Hematopoietic multipotent progenitor cell treated with erythropoietin and hydrocortisone succinate and interleukin-3 and kit ligand, for 4 days (in vitro differentiated cells): ENCODE measurements around the gene BCL11B.

ENCODE experiments used
- DNase-seq: peaks from one replicate; pipeline ENCODE4 v3.0.0-alpha.2; 2015

Gene BCL11B

DNA sequence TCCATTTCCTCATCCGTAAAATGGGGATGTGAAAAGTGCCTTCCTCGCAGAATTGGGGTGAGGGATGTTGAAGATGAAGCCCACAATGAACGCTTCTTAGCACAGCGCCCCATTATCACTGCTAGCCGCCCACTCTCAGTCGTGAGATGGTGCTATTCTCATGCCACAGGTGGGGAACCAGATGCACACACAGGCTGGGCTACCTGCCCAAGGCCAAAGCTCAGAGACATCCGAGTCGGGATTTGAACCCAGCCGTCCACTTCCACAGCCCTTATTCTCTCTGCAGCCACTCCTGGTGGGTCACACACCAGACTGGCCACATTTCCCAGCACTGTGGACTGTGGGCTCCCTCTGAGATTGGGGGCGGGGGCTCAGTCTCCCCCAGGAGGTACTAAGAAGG is 55.8 kb downstream of the BCL11B start:
- DNase-seq = no peak

DNA sequence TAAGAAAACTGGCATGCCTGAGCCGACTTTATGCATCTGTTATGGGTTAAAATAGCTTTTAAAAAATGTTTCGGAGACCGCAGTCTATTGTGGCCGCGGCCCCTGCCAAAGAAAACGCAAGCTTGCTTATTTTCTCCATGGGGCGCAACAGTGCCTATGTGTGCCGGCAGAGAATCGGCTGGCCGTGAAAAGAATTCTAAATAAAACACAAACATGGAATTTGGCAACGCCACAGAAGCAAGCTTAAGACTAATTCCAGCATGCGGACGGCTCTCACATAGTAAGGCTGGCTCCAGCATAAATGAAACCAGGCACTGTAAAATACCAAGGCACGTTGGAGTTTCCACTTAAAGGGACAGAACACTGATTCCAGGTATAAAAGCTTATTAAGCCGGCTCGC is 56.7 kb downstream of the BCL11B start:
- no peak for DNase-seq

DNA sequence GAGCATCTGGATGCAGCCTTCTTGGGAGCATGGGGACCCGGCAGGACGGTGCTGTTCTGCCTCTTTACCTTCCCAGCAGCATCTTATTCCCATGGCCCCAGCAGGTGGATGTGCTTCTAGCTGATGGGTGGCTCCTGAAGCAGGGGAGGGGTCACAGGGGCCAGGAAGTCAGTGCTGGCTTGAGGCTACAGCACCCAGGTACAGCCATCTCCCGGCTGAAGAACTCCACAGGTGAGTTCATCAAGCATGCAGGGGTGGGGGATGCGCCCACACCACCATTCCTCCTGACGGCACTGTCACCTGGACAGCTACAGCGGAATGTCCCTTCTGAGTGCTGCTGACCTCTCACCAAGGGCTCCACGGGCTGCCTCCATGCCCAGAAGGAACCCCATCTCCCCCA is 57.3 kb downstream of the BCL11B start:
- no peak for DNase-seq

DNA sequence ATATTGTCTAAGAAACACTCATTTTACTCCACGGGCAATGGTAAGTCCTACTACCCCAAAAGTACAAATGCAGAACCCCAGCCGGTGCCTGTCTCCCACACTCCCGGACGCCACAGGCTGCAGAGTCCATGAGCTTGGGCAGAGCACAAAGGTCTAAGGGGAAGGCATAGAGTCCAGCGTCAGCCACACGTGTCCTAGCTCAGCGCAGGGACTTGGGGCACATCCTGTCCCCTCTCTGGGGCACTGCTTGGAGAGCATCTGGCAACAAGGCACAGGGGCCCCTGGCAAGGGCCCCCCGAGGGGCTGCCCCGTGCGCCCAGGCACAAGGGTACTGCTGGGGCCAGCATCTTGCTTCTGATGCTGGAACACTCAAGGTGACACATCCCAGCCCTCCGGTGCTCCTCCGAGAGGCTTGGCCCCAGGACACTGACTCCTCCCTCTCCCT is 58.4 kb downstream of the BCL11B start:
- DNase-seq = no peak

DNA sequence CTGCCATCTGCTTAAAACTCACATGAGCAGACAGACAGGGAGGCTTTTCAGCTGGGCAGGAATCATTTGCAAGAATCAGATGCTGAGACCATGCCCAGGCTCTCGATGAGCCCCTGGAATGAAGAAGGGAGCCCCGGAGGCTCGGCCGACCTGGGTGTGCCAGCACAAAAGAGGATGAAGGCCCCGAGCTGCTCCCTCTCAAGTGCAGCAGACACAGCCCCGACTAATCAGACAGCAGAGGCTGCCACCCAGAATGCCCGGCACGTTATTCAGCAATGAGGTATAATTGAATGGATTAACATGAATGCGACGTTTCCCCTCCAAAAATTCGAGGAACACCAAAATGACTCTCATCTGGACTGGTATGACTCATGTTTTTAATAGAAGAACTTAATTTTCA is 58.9 kb downstream of the BCL11B start:
- DNase-seq = no peak

DNA sequence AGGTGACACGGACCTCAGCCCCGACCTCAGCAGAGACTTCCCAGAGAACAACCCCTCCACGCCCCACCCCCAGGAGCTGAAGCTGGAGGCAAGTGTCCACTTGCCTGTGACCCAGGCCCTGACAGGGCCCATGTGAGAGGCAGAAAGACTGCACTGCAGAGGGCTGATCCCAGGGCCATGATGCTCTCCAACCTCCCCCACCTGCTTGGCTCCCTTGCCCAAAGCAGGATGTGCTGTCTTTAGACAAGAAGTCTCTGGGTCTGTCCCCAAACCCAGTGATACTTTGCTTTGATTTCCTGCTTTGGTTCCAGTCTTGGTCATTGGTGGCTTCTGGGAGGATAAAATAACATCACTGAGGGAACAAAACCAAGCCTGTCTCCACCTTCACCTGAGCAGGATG is 59.4 kb downstream of the BCL11B start:
- no peak for DNase-seq

DNA sequence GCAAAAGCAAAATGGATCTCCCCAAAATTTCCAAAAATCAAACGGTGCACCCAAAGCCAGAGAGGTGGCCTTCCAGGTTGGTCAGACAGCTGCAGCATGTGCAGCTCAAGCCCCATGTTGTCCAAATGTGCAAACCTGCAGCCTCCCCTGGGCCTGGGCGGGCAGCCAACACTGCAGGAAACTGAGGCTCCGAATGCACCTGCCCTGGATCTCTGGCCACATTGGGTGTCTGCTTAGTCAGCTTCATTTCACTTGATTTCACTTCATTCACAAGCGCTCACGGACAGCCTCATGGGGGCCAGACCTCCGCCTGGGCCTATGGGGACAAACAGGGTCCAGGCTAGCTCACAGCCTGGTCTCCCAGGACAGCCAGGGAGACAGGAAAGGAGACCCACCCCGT is 59.8 kb downstream of the BCL11B start:
- no peak for DNase-seq

DNA sequence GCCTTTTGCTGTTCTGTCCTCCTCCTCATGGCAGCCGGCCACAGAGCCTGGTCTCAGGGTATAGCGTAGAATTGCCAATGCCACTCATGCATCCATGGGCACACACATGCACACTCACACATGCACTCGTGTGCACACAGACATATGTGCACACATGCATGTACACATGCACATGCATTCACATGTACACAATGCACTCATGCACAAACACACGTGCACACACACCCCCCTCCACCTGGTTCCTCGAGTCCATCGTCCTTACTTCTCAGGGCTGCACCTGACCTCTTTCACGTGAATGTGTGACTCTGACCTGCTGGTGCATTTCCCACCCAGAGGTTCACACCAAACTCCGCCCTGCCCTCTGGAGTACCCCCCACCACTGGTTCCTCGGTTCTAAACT is 60.6 kb downstream of the BCL11B start:
- DNase-seq = no peak

DNA sequence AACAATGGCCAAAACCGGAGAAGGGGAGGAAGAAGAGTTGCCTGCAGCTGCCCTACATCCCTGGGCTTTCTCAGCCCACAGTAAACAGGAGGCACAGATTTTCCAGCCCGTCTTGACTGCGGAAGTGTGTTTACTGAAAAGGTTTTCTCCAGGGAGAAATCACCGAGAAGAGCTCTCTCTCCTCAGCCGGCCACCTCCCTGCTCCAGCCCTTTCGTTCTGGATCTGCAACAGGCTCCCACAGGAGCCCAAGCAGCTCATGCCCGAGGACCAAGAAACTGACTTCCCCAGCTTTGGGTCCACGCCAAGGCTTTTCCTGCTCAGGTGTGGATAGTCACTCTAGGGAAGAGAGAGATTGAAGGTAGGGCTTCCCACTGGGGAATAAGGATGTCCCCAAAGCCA is 61.7 kb downstream of the BCL11B start:
- no peak for DNase-seq

DNA sequence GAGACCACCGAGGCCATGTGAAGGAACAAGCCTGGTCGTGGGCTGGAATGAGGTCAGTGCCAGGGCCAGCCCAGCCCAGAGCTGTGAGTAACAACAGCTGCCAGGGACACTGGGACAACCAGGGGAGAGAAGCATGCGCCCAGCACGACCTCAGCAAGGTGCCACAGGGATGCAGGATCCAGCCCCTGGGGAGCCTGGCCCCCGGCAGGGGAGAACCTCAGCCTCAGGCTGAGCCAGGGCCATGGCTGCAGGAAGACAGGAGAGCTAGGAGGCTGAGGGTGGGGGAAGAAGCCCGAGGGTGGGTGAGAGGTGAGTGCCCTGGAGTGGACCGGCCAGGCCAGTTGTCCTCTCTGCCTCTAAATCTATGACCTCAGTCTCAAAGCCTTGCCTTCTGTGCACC is 62.6 kb downstream of the BCL11B start:
- DNase-seq = no peak

DNA sequence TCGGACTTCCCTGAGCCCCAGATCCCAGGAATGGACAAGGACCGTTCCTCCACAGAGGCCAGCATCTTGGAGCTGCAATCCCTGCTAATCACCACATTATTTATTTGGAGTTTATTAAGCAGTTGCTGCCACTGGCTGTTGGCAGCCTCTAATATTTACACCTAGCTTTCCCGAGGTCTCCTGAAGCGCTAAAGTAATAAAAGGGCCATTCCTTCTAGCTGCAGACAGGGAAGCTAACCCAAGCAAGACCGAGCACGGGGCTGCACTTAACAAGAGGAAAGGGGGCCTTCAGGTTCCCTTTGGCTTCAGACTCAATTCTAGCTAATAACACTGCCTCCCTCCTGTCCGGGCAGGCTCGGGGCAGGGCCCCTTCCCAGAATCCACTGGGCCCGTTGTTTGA is 63.7 kb downstream of the BCL11B start:
- no peak for DNase-seq

DNA sequence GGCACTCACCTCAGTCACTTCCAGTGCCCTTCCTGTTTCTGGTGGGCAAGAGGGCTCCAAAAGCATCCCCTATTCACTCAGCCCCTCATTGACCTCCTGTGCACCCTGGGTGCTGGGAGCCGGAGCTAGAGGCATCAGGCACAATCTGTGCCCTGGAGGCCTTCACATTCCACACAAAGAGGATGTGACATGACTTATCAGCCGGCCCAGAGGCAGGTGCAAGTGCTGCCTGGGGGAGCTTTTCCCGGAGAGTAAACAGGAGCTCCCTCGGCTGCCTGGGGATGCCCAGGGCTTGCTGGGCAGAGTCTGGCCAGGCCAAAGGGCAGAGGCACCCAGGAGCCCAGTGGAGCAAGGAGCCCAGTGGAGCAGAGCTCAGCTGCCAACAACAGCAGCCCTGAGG is 64.5 kb downstream of the BCL11B start:
- no peak for DNase-seq

DNA sequence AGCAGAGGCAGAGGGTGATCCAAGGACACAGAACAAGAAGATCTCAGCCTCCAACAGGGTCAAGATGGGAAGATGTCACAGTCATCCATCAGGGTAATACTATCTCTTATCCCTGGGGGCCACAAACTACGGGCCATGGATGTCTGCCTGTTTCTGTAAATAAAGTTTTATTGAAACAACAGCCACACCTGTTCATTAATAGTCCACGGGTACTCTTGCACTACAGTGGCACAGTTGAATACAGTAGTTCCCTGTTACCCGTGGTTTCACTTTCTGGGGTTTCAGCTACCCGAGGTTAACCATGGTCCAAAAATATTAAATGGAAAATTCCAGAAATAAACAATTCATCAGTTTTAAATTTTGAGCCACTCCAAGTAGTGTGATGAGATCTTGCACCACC is 65.9 kb downstream of the BCL11B start:
- DNase-seq = no peak

DNA sequence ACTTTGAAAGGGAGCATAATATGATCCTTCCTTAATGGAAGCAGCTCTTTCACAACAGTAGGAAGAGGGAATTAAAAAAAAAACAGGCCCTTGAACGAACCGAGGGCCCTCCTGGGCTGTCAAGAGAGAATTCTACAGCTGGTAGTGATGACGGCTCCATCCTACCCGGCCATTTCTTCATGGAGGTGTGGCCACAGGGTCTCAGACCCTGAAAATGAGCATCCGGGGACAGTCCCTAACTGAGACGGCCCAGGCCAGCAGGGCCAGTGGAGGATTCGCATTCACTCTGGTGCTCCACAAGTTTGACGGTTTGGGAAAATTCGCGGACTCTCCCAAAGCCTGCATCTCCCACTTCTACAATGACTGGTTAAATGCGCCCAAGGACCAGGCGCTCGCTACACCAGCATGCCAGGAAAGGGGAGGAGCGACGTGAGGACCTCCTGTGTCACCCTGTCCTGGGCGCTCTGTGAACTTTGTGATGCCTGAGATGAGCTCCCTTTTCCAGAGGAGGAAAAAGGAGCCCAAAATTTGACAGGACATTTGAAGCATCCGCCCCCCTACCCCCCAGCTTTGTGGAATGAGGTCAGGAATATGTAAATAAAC is 66.8 kb downstream of the BCL11B start:
- no peak for DNase-seq

DNA sequence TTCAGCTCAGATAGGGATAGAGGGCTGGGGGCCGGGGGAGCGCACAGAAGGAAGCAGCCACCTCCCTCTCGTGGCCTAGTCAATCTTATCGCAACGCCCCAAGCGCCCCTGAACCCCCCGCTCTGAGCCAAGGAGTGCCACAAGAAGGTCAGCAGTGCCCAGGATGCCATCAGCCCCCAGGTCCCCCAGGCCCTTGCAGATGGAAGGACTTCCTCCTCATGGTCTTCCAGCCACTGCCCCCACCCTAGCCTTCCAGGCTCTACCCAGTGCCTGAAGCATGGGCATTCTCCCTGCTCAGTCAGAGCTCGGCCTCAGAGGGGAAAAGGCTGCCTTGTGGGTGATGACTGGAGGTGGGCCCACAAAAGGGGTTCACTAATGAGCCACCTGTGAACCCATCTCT is 68.2 kb downstream of the BCL11B start:
- no peak for DNase-seq

DNA sequence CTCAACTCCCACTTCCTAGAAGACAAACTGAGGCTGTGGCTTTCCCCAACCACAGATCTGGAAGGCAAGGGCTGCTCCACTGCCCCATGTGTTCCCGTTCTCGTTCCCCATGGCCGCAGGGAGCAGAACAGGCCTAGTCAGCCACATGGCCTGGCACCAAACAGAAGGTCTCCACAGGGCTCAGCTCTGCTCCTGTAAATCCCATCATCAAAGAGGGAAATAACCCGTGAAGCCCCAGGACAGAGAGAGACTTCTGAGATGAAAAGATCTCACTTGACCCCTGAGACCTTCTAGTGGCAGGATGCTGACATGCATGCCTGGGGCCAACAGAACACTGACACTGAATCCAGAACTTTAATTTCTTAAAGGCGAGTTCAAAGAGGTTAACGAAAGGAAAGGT is 68.9 kb downstream of the BCL11B start:
- DNase-seq = no peak

DNA sequence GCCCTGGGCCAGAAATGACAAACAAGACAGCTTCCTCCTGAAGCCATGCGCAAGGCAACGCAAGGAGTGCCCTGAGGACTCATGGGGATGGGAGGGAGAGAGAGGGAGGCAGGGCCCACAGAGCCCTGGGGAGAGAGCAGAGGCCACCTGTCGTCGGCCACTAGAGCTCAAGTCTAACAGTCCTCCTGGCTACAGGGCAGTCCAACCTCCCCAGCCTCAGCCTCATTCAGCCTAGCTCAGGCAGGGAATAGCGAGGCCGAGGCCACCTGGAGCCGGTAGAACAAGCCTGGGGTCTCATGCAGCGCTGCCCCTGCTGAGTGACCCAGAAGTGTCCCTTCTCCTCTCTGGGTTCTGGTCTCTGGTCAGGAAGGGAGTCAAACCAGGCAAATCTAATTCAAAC is 69.5 kb downstream of the BCL11B start:
- no peak for DNase-seq

DNA sequence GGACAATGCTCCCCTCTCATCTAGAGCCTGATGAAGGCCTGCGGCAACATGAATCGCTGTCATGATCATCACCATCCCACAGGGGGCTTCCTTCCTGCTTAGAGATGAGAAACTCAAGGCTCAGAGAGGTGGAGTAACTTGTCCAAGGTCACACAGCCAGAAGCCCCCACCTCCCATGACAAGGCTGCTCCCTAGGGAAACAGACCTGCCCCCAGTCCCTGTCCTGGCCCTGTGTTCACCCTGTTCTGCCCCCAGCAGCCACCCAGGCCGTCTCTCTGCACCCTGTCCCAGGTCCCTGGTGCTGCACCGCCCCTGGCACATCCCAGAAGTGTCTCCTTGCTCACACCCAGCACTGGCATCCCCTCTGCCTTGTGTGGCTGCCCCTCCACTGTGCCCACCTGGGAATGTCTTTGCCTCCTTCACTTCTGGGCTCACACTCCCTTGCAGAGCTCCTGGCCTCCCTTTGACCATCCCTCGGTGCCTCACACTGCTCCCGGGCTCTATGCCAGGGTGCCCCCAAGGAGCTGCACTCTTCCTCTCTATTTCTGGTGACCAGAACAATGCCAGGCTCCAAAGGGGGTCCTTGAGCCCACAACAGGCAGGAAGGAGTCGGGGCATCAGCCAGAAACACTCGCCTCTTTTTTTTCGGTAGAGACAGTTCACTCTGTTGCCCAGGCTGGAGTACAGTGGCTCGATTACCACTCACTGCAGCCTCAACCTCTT is 70.5 kb downstream of the BCL11B start:
- DNase-seq = no peak

DNA sequence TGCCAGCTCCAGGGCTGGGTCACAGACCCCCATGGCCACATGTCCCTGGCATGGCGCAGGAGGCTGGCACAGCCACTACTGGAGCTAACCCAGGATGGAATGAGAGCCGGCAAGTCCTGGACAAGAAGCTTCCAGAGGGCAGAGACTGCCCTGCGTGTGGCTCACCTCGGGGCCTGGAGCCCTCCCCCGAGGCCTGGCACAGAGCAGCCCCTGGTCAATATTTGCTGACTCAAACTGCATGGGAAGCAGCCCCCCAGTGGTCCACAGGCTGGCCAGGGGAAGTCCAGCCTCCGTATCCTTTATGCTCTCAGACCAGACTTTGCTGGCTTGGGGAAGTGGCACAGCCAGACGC is 71.4 kb downstream of the BCL11B start:
- DNase-seq = no peak

DNA sequence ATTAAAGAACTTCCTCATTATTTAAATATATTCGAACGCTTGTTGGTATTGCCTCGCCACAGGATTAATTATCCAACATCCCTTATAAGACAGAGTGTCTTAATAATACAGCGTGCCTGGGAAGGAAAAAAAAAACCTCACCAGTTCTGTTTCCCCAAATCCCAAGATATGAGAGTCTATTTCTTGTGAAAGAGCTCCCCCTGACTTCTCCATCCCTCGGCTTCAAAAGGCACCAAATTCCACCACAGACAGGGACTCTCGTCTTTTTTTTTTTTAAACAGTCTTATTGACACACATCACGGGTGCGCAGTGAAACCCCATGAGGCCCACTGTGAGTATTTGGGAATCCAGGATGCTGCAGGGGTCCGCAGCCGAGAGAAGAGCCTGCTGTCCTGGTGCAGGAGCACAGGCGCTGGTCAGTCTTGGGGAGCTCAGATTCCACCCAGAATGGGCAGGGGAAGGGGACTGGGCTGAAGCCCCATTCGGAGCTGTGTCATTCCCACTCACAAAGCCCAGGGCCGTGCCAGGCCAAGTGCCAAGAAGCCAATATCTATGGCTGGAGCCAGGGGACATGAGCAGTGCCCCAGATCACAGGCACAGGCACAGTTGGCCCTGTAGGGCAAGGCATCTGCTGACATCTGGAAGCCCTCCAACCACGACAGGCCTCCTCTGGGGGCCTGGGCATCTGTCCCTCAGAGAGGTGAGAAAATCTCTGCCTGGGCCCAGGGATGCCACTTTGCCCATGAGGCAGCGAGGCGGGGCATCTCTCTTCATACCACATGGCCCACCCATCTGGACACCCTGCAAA is 71.9 kb downstream of the BCL11B start:
- no peak for DNase-seq

DNA sequence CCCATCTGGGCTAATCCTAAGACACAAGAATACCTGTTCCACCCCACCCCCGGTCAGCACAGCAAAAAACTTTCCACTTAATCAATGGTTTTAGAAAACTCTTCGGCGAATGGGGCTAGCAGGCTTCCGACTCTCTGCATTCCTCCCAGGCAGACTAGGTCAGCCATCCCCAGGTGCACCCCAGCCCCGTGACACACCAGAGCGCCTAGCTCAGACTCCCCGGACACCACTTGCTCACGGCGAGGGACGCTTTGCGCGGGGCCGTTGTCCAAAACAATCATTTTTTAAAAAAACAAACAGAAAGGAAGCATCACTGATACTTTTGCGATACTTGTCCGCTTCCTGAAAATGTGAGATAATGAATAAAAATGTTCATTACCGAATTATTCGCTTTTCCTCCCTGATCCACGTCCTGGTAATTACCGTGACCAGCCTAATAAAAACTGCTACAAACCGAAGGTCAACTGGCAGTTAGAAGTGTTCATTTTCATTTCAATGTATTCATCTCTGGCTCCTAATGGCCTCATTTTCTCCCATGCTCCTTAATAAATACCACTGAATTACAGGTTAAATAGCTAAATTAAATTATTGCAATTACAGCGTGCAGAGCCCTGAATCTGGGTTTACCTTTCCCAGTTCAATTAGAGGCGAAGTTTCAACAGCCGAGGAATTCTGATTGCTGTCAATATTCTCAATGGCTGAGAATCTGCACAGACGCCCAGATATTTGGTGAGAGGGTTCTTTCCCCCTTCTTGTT is 73.1 kb downstream of the BCL11B start:
- no peak for DNase-seq

DNA sequence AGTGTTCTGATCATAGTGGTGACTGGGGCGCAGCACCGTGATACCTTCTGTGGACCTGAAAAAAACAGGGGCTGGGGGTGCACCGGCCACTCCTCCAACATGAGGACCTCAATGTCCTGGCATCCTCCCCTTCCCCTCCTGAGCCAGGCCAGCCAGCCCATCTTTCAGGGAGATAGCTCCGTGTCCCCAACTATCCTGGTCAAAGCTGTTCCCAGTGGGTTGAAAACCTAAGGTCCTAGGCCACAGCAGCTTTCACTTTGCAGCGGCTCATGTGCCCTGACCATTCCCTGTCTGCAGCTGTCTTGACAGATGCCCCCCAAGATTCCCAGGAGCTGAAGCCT is 75.7 kb downstream of the BCL11B start:
- DNase-seq = no peak

DNA sequence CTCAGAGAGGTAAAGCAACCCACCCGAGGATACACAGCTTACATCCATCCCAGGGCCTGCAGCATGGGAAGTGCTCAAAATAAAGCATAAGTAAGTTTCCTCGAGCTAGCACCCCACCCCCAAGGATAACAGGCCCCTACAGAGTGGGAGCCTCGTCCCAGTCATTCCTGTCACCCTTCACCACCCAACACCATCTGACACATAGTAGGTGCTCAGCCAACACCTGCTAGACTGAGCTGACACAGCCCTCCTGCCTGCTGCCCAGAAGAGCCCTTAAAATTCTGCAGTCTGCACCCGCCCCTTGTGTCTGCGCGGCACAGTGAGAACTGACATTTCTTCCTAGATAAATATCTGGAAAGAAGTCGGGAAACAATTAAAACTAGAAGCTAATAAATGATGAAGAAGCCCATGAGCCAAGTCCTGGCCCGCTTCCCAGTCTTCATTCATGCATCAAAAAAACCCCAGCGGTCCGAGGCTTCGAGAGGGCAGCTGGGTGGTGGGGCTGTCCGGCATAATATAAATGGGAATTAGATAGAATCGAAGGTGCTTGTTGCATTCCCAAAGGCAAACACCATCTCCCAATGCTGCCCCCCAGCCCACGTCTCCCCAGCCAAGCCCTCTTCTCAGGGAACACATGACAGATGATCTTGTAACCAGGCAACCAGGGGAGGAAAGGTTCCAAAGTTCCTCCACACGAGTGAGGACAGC is 76.2 kb downstream of the BCL11B start:
- no peak for DNase-seq
